ENCODE results near the gene DACT2.
"Not testable (repeated sequence)": the region's sequence is repeated elsewhere in the genome, so short reads cannot be mapped to it uniquely, and the experiment has no call there.

The DACT2 gene

DNA sequence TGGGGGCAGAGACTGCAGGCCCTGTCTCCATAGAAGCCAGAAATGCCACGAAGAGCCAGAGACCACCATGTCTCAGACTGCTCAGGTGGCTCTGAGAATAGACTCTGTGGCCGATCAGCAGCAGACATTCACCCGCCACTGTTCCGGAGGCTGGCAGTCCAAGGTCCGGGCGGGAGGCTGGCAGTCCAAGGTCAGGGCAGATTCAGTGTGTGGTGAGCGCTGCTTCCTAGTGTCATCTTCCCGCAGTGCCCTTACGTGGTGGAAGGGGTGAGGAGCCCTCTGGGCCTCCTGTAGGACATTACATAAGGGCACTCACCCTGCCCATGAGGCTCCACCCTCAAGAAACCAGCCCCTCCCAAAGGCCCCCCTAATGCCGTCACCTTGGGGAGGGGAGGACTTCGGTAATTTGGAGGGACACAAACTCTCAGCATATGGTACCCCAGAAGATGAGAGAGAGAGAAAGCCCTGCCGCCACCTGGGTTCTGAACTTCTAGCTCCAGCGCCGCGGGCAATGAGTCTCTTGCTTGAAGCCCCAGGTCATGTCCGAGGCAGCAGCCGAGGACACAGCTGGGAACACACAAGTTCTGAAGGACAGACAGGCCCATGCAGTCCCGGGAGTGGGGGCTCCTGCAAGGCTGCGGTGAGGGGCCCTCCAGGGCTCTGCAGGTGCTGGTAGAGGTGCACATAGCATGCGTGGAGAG lies 36.4 kb downstream of the DACT2 start:
- DNase-seq (ENCODE audit: low read depth in 1 of 2, low spot score in 1 of 2): no peak

DNA sequence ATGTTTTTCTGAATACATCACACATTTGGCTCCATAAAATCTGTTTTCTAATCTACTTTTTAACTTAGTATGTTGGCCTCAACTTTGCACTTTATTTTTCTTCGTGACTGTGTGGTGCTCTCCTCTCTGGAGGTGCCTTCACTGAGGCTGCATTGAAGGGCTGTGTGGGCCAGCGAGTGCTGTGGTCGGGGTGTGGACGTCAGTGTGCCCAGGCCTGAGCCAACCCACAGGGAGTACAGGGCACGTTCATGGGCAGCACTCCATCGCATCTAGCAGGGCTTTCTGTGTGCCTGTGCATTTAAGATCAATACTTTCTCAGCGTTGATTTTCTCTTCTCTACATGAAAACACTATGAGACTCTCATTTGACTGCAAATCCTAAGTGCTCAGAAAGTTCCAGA lies 37.8 kb downstream of the DACT2 start:
- DNase-seq (ENCODE audit: low read depth in 1 of 2, low spot score in 1 of 2): no peak

- DNase-seq (ENCODE audit: low read depth in 1 of 2, low spot score in 1 of 2): not testable (repeated sequence)
Measured at GRCh38 chr6:168281314-168281713, 38.3 kb downstream of the DACT2 start.

- DNase-seq (ENCODE audit: low read depth in 1 of 2, low spot score in 1 of 2): no peak
Measured at GRCh38 chr6:168280899-168281245, 38.7 kb downstream of the DACT2 start.

DNA sequence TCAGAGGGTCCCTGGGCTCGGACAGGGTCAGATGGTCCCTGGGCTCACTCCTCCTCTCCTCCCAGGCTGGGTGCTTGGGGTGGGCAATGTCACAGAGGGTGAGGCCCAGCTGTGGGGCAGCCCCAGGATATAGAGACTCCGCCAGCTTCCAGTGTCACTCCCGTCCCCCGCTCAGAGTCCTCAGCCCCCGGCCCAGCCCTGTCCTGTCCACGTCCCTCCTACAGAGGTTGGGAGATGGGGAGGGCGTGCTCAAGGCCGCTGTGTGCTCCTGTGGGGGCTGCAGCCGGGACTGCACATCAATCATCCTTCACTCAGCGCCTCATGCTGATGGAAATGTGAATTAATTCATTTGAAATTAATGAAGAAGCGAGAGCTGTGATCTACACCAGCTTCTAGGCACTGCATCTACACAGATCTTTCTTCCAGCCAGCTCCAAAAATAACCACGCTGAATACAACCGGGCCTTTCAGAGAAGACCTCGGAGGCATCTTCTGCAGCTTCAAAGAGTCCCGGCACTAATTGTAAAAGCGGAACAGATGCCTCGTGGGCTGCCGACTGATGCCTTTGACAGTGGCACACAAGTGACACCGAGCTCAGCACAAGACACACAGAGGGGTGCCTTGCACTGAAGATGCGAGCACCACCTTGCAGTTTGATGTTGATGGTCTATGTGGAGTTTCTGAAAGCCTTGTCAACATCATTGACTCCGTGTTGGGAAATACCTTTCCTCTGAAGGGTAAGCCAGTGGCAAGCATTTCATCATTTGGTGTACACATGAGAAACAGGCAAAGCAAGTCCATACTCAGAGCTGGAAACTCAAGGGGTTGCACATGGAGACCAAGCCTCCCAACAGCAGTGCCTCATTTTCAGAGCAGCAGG lies 39.3 kb downstream of the DACT2 start:
- DNase-seq (ENCODE audit: low read depth in 1 of 2, low spot score in 1 of 2): no peak

DNA sequence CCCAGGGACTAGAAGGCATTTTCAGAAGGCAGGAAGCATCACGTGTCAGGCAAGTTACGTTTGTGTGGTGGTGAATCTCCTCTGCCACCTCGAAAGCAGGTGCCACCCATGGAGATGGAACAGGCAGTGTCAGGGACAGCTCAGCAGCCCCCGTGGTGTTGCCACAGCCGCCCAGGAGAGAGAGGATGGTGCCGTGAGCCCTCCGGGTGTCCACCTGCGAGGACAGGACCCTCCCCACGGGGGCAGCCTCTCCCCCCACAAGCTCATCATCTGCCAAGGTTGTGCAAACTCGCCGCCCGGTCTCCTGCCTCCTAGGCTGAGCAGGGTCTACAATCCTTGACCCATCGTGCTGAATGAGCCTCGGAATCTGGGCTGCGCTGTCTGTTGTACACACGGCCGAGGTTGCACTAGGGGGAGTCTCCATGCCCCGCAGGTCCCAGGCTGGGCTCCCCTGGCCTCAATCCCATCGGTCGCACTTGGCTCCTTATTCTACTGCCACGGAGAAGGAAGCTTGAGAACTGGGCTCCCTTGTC lies 40.1 kb downstream of the DACT2 start:
- no peak for DNase-seq (ENCODE audit: low read depth in 1 of 2, low spot score in 1 of 2)

DNA sequence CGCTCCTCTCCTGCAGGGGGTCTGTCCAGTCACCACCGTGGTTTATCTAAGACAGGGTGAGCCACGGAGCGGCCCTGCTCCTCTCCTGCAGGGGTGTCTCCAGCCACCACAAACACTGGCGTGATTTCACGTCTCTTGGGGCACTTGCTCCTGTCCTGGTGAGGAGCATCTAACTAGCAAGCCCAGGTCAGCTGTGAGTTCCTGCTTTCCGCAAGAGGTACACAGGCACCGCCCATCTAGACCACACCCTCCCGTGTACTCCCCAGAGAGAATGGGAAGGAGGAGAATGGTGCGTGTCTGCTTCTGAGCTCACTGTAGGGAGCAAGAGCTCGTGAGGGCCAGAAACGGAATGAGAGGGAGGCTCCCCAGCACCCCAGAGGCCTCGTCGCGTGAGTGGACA lies 40.7 kb downstream of the DACT2 start:
- DNase-seq (ENCODE audit: low read depth in 1 of 2, low spot score in 1 of 2): no peak

DNA sequence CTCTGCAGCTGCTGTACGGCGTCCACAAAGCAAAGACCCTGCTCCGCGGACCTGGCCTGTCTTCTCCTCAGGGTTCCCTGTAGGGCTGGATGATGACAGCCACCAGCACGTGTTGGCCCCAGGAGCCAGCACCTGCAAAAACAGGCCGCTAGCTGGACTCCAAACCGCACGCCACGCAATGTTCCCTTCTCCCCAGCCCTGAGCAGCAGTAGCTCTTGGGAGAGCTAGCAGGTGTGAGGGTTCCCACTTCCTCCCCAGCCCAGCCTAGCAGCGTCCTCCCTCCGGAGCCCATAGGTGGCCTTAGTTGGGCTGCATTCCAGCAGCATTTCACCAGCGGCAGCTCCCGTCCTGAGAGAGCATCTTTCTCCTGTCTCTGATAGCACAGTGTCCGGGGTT lies 42.3 kb downstream of the DACT2 start:
- DNase-seq (ENCODE audit: low read depth in 1 of 2, low spot score in 1 of 2): no peak

DNA sequence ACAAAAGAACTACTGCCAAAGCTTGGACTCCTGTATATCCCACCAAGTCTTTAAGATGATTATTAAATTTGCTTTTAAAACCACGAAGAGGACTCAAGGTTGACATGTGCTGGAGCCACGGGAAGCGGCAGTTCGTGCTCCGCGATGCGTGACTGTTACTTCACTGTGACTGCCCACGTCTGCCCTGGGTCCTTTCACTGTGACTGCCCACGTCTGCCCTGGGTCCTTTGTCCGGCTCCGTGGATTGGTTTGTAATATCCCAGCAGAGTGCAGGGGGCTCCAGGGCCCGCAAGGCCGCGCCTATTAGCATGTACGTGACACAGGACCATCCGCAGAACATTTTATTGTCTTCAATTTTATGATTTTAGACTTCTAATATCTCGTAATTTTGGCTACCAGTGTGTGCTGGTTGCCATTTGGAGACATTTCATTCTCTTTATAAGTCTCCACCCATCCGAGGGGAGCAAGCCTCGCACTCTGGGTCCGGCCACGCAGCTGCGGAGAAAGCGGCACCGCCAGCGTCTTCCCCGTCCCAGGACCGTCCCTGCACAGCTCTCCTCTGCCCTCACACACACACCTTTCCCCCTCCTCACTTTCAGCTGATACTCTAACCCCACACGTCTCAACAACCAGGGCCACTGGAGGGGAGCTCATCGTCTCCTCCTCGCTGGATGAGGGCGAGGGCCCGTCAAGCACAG lies 42.9 kb downstream of the DACT2 start:
- DNase-seq (ENCODE audit: low read depth in 1 of 2, low spot score in 1 of 2): no peak

GRCh38 chr6:168275168-168275567 lies 44.4 kb downstream of the DACT2 start:
- DNase-seq (ENCODE audit: low read depth in 1 of 2, low spot score in 1 of 2): no peak

GRCh38 chr6:168274037-168274952 lies 45.3 kb downstream of the DACT2 start:
- no peak for DNase-seq (ENCODE audit: low read depth in 1 of 2, low spot score in 1 of 2)

DNA sequence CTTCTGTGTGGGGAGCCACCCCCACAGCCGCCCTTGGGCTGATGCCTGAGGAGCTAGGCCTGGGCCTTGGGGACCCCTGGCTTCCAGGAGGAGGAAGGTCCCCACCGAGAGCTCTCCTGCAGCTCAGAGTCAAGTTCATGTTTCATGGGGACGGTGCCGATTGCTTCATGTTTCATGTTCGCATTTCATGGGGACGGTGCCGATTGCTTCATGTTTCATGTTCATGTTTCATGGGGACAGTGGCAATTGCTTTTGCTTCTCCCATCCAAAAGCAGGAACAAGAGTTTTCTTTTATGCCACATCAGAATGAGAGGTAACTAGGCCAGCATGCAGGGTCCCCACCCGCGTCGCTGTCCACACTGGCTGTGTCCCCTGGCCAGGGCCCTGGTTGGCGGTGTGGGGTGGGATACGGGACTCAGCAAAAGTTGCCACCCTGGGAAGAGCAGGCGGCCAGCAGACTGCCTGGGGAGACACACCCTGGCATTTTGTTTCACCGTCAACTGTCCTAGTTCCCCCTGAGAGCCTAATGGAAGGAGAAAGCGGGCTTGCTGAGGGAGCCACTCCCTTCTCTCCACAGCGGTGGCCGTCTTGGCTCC lies 46.0 kb downstream of the DACT2 start:
- DNase-seq (ENCODE audit: low read depth in 1 of 2, low spot score in 1 of 2): no peak

- DNase-seq (ENCODE audit: low read depth in 1 of 2, low spot score in 1 of 2): no peak
Measured at GRCh38 chr6:168272415-168273325, 46.9 kb downstream of the DACT2 start.

GRCh38 chr6:168270274-168271172 lies 49.1 kb downstream of the DACT2 start:
- no peak for DNase-seq (ENCODE audit: low read depth in 1 of 2, low spot score in 1 of 2)

GRCh38 chr6:168269455-168270243 lies 49.9 kb downstream of the DACT2 start:
- no peak for DNase-seq (ENCODE audit: low read depth in 1 of 2, low spot score in 1 of 2)

DNA sequence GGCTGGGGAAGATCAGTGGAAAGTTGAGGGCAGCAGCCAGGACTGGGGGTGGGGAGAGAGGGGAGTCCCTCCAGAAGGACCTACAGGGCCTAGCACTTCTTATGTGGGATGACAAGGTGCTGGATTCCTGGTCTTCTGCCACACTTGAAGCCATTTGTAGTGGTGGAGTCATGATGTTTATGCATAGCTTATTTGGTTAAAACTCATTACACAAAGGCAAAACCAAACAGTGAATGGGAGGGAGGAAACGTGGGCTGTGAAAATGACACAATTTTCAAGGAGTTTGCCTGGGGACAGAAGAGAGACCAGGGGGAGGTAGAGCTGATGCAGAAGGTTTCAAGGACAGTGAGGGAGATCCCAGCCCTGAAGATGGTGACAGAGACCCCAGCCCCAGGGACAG lies 50.8 kb downstream of the DACT2 start:
- DNase-seq (ENCODE audit: low read depth in 1 of 2, low spot score in 1 of 2): no peak

GRCh38 chr6:168267779-168268178 lies 51.8 kb downstream of the DACT2 start:
- not testable (repeated sequence) for DNase-seq (ENCODE audit: low read depth in 1 of 2, low spot score in 1 of 2)

Data from activated CD4-positive, alpha-beta T cell treated with anti-CD3 and anti-CD28 coated beads, Interleukin-2, amount 50 U/mL, for 24 hours (primary cell).